HepG2 (cell line): Measurements from ENCODE around the gene TMEM143. TPM values are rescaled to one million over a fixed set of nuclear protein-coding genes. Genes with fewer than 3 reads are reported as not detected.

Source experiments
- ATAC-seq: fragments of 200-7000 bp; cut with Tn5 transposase; 3 replicates; pipeline ENCODE4 v1.9.1; 2020; ENCODE audit warnings: mild to moderate bottlenecking, moderate library complexity
- BruUV-seq: library from RNA; stranded (reverse); fragments of 400-500 nt; replicated peaks from 2 replicates; lab custom pipeline; 2021; lab: Mats Ljungman, UMichigan
- CTCF ChIA-PET: fragments of 300-600 bp; formaldehyde crosslinking; extraction: SDS; loops from one replicate; lab custom pipeline; 2021; ENCODE audit warnings: low total read pairs, inconsistent platforms, low intra/inter-chr PET ratio; lab: Yijun Ruan, JAX
- POLR2A ChIA-PET: fragments of 350-600 bp; sonication (Branson Sonifier 250); formaldehyde crosslinking; loops from one replicate; lab custom pipeline; 2020; ENCODE audit warnings: antibody characterized with exemption, inconsistent platforms; lab: Yijun Ruan, JAX
- DNase-seq: peaks from one replicate; pipeline ENCODE4 v3.0.0-alpha.2; 2015; ENCODE audit warnings: low spot score
- FAIRE-seq: peaks from 3 replicates; lab custom pipeline; 2011; peaks lifted over from hg19 to GRCh38; lab: Jason Lieb, UNC
- H2AFZ ChIP-seq: one replicate; pipeline ENCODE4 v1.6.1; 2011; ENCODE audit warnings: low read length, inconsistent platforms
- H3K27ac ChIP-seq: fragments of 300-600 bp; 3 replicates; pipeline ENCODE4 v1.8.0; 2011; ENCODE audit warnings: mixed run types, mild to moderate bottlenecking, mixed read lengths, low read length, inconsistent platforms; ENCODE audit not compliant: insufficient read depth; ENCODE audit errors: extremely low read length
- H3K27me3 ChIP-seq, 2 experiments: fragments of 200-600 bp in 1 of 2; 2 replicates in 1 of 2; 3 replicates in 1 of 2; pipeline versions ENCODE4 v1.6.0 to v1.8.0; 2011; ENCODE audit warnings: low read length in 2 of 2, mild to moderate bottlenecking in 2 of 2, moderate library complexity in 2 of 2, inconsistent platforms in 1 of 2; ENCODE audit not compliant: insufficient read depth in 2 of 2, control insufficient read depth in 1 of 2
- H3K36me3 ChIP-seq, 2 experiments: fragments of 200-600 bp in 1 of 2; replicated peaks in 1 of 2; 2 replicates in 1 of 2; 3 replicates in 1 of 2; pipeline versions ENCODE4 v1.5.1 to v1.8.0; 2011; ENCODE audit warnings: low read length in 2 of 2, inconsistent platforms in 1 of 2; ENCODE audit not compliant: insufficient read depth in 2 of 2, control insufficient read depth in 1 of 2
- H3K4me1 ChIP-seq: 2 replicates; pipeline ENCODE4 v1.5.1; 2012; ENCODE audit warnings: low read length, inconsistent platforms; ENCODE audit not compliant: insufficient read depth
- H3K4me2 ChIP-seq: 2 replicates; pipeline ENCODE4 v1.6.0; 2011; ENCODE audit warnings: low read depth, low read length, inconsistent platforms
- H3K4me3 ChIP-seq, 3 experiments: fragments of 200-600 bp in 1 of 3; sonication (generic), shearing (Covaris generic) in 1 of 3; replicated peaks in 1 of 3; 2 replicates each; pipeline ENCODE4 v1.5.1; 2011 to 2016; ENCODE audit warnings: low read length in 3 of 3, inconsistent platforms in 2 of 3, low read depth in 2 of 3, mild to moderate bottlenecking in 2 of 3, control low read depth in 1 of 3, mixed read lengths in 1 of 3; ENCODE audit not compliant: insufficient read depth in 1 of 3
- H3K79me2 ChIP-seq: one replicate; pipeline ENCODE4 v1.6.1; 2011; ENCODE audit warnings: low read length, inconsistent platforms; ENCODE audit not compliant: insufficient read depth
- H3K9ac ChIP-seq: 2 replicates; pipeline ENCODE4 v1.6.0; 2011; ENCODE audit warnings: mild to moderate bottlenecking, low read depth, low read length, inconsistent platforms; ENCODE audit not compliant: insufficient read depth
- H3K9me3 ChIP-seq: 2 replicates; pipeline ENCODE4 v1.5.1; 2012; ENCODE audit warnings: mild to moderate bottlenecking, low read length
- H4K20me1 ChIP-seq: 2 replicates; pipeline ENCODE4 v1.6.0; 2011; ENCODE audit warnings: inconsistent platforms, mild to moderate bottlenecking, low read length, moderate library complexity; ENCODE audit not compliant: insufficient read depth
- AKAP8 ChIP-seq: sonication (generic); formaldehyde crosslinking; IDR thresholded peaks from 2 replicates; pipeline ENCODE4 v1.5.1; 2020; ENCODE audit warnings: mild to moderate bottlenecking, missing genetic modification reagents
- ATRX ChIP-seq: sonication (generic); formaldehyde crosslinking; IDR thresholded peaks from 2 replicates; pipeline ENCODE4 v1.4.0; 2020; ENCODE audit warnings: missing genetic modification reagents, borderline replicate concordance
- FOXP1 ChIP-seq, 2 experiments: fragments of 450-650 bp in 1 of 2; IDR thresholded peaks; 2 replicates each; pipeline ENCODE4 v1.6.1; 2017 to 2018; ENCODE audit warnings: antibody characterized with exemption in 1 of 2
- FUBP1 ChIP-seq: sonication (generic); formaldehyde crosslinking; IDR thresholded peaks from 2 replicates; pipeline ENCODE4 v1.5.1; 2020; ENCODE audit warnings: missing genetic modification reagents, mild to moderate bottlenecking, borderline replicate concordance
- PBX2 ChIP-seq: IDR thresholded peaks from 2 replicates; pipeline ENCODE4 v1.6.1; 2016; ENCODE audit warnings: control low read depth
- POLR2A ChIP-seq, 2 experiments: IDR thresholded peaks; 2 replicates each; pipeline ENCODE4 v1.6.1; 2011; ENCODE audit warnings: low read depth in 2 of 2, low read length in 2 of 2, mild to moderate bottlenecking in 1 of 2, moderate library complexity in 1 of 2; ENCODE audit not compliant: insufficient read depth in 1 of 2
- TBX3 ChIP-seq: fragments of 450-650 bp; IDR thresholded peaks from 2 replicates; pipeline ENCODE4 v1.6.1; 2017; ENCODE audit warnings: antibody characterized with exemption, mild to moderate bottlenecking, inconsistent platforms, borderline replicate concordance
- TCF7L2 ChIP-seq: IDR thresholded peaks from 2 replicates; pipeline ENCODE4 v1.6.1; 2011; ENCODE audit warnings: mild to moderate bottlenecking, low read depth, low read length, moderate library complexity
- ZNF3 ChIP-seq: IDR thresholded peaks from 2 replicates; pipeline ENCODE4 v1.7.0; 2017; ENCODE audit warnings: inconsistent platforms
- ZNF644 ChIP-seq: IDR thresholded peaks from 2 replicates; pipeline ENCODE4 v1.6.1; 2016; ENCODE audit warnings: low read depth
- WGBS: methylation state at CpG from one replicate; pipeline ENCODE4 v1.1.6; 2017; ENCODE audit warnings: low lambda C conversion rate; 5-methylcytosine and 5-hydroxymethylcytosine counted together
- in situ Hi-C: cut with HindIII; loops from 2 replicates; pipeline ENCODE4 v1.10.0; 2017; ENCODE audit warnings: low pct_unique_long_range_greater_than_20kb; ENCODE audit not compliant: extremely low pct_ligation_motif_present
- intact Hi-C: fragments of 100-400 bp; cut with micrococcal nuclease; formaldehyde crosslinking; loops from one replicate; pipeline ENCODE4 v1.10.0; 2022; ENCODE audit not compliant: unreplicated experiment
- polyA plus RNA-seq, 8 experiments: library from polyadenylated mRNA; depleted of rRNA in 3 of 8; stranded (reverse) in 7 of 8; unstranded in 1 of 8; fragments of >200 nt; fragmentation: Illumina TruSeq in 4 of 8; extraction: Trizol in 4 of 8; gene quantifications; 2 replicates each; pipeline versions ENCODE4 v1.2.1 to v1.2.3, GENCODE V29; 2011 to 2016; ENCODE audit warnings: low read depth in 4 of 8, missing spikeins in 1 of 8, mixed read lengths in 1 of 8; ENCODE audit not compliant: insufficient read depth in 1 of 8
- total RNA-seq, 5 experiments: library from RNA; depleted of rRNA; stranded (reverse); fragments of >200 nt; fragmentation: Illumina TruSeq; extraction: Trizol; gene quantifications; 2 replicates each; pipeline ENCODE4 v1.2.3, GENCODE V29; 2016; ENCODE audit warnings: low read depth in 1 of 5

The TMEM143 gene
- total and polyA plus RNA-seq, 2 of the 13 experiments (the other 11 are each of a cell fraction or from before 2014, with no cell fraction given), result 7.7 to 11.3 TPM

- Histone ChIP-seq H4K20me1 (no peaks in the 10 kb centered on the region), H3K4me1 (peaks cover 67% of the 10 kb centered on the region), H3K4me2 (peak overlapping the region; percentile 81), H3K79me2 (no peaks in the 10 kb centered on the region), H3K9me3 (no peaks in the 10 kb centered on the region), H3K4me3 (peak overlapping the region; percentile 38 to 69 (median 40)), H2AFZ (no peak overlapping the region), H3K27ac (no peak overlapping the region), H3K9ac (peak overlapping the region; percentile 49), H3K36me3 (no peaks in the 10 kb centered on the region), H3K27me3 (peaks cover 9 to 45% of the 10 kb centered on the region in 2 experiments)
- ChIA-PET POLR2A (no interaction called here), CTCF (no interaction called here)
- FAIRE-seq, result no peak
- BruUV-seq, result no TSS peak
- in situ Hi-C loops (no loop called here), intact Hi-C loops (no loop called here)
- DNase-seq, result no peak
- no peak for TF ChIP-seq PBX2 (CRISPR knock-in tag)
- 0 out of 2 replicates have a peak, but pooled peaks have one; percentile 5 for TF ChIP-seq AKAP8 (CRISPR knock-in tag)
- no peak for TF ChIP-seq ATRX
- TF ChIP-seq POLR2A (IDR thresholded peaks at IDR 0.05; ENCODE audit: insufficient read depth in 1 of 2, low read depth in 2 of 2, low read length in 2 of 2), result no peak
- no peak for TF ChIP-seq TCF7L2
- TF ChIP-seq ZNF3 (CRISPR knock-in tag), result no peak
- no peak for ATAC-seq
- 10% methylated on average over 17 of the region's 17 CpGs for WGBS
Measured at GRCh38 chr19:48398102-48398374, 34.3 kb upstream of the TMEM143 start.

- Histone ChIP-seq H4K20me1 (no peaks in the 10 kb centered on the region), H3K27me3 (peaks cover 11 to 51% of the 10 kb centered on the region in 2 experiments), H3K4me3 (peak overlapping the region; percentile 38 to 69 (median 40)), H3K4me1 (peaks cover 73% of the 10 kb centered on the region), H3K36me3 (no peaks in the 10 kb centered on the region), H2AFZ (no peak overlapping the region), H3K79me2 (no peaks in the 10 kb centered on the region), H3K9ac (peak overlapping the region; percentile 49), H3K9me3 (no peaks in the 10 kb centered on the region), H3K27ac (no peak overlapping the region), H3K4me2 (peak overlapping the region; percentile 81)
- in situ Hi-C loops, result no loop called here
- ChIA-PET POLR2A (no interaction called here), CTCF (no interaction called here)
- DNase-seq (no peak), ATAC-seq (no peak), FAIRE-seq (no peak)
- 54% methylated on average over 22 of the region's 22 CpGs for WGBS
- intact Hi-C loops, result no loop called here
- BruUV-seq, result no TSS peak
- TF ChIP-seq TBX3 (no peak), ZNF644 (CRISPR knock-in tag) (no peak), FUBP1 (CRISPR knock-in tag) (no peak), FOXP1 (IDR thresholded peaks at IDR 0.05) (0 out of 2 replicates have a peak, but pooled peaks have one; percentile 5), FOXP1 (CRISPR knock-in tag; IDR thresholded peaks at IDR 0.05) (no peak)
Measured at GRCh38 chr19:48397263-48398101, 33.7 kb upstream of the TMEM143 start.
